HG02642 (cell line): ENCODE data around the gene EPSTI1.

ENCODE experiments used
- ATAC-seq: cut with Tn5 transposase; IDR thresholded peaks from one replicate; pipeline ENCODE4 v1.9.1; 2021; ENCODE audit warnings: mild to moderate bottlenecking; ENCODE audit not compliant: unreplicated experiment, poor library complexity

The EPSTI1 gene

DNA sequence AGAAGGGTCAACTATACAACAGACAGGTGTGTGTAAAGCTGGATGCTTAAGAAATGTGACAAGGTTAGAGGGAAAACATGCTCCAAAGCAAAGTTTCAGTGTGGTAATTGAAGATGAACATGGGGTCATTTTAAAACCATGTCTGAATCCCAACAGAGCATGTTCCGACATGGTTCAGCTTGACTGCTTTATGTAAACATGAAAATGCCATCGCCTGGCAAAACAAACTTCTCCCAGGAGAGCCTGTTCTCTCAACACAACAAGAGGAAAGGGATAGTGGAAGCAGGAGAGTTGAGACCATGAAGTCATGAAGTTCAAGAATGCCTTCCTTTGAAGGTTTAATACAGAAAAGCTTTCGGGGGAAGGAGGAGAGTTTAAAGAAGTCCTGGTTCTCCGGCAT, 85.8 kb downstream of the EPSTI1 start:
- ATAC-seq, result no peak

DNA sequence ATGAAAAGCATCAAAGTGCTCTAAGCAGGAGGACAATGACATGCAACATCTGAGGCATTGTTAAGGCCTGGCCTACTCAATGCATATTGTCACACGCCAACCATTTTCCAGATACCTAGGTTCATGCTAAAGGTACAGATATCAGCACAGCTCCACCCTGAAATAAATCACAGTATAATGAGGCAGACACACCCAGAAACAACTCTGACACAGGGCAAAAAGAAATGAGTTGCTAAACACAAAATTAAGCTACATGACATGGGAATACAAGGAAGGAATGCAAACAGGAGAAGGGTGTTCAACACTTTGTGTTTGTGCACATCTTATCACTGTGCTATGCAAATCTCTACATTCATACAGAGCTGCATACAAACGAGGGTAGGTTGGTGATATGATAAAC, 86.5 kb downstream of the EPSTI1 start:
- ATAC-seq, result no peak

DNA sequence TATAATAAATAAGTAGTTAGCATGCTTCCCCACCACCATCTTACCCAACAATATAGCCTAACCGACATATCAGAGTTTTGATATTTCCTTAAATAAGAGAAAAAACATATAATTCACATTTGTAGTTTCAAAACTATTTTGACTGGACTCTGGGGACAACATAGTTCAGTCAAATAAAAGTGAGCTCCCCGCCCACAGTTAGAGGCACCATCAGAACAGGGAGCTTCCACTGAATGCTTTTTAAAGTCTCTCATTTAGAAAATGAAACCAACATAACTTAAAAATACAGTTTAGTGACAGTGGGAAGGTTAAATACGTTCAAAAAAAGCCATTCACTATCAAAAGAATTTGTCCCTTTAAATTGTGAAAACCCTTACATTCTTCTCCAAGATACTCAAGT, 92.8 kb downstream of the EPSTI1 start:
- no peak for ATAC-seq

DNA sequence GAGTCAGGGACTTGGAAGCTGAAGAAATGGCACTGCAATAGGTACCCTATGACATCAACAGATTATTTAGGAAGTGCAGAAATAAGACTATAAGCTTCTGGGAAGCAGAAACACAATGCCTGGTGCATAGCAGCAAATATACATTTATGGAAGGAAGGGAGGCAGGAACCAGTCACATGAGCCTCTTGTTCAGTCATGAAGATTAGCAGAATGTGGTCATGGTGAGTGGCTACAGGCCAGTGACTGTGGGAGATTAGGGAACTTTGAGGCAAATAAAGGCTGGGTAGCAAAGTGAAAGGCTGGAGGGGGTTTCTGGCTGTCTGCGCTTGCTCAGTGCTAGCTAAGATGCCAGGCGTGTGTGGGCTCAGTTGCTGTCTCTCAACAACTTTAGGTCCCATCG, 96.3 kb downstream of the EPSTI1 start:
- no peak for ATAC-seq

DNA sequence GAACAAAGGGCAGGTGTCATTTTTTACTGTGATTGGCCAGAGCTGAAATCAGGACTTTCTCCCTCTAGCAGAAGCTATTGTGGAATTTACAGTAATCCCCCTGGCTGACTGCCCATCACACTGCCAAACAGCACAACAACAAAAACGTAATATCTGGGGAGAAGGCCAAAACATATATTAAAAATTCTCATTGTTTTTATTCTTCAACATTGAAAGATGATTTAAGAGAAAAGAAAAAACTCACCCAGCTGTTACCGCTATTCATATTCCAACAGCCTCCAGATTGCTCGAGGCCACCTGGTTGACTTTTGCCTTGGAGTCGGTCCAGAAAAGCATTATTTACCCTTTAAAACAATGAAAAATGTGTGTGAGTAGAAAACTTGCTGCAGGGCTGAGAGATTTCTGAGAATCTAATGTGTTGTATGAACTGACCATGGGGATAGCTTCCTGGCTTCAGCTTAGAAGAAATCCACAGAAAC, 97.2 kb downstream of the EPSTI1 start:
- ATAC-seq, result no peak

DNA sequence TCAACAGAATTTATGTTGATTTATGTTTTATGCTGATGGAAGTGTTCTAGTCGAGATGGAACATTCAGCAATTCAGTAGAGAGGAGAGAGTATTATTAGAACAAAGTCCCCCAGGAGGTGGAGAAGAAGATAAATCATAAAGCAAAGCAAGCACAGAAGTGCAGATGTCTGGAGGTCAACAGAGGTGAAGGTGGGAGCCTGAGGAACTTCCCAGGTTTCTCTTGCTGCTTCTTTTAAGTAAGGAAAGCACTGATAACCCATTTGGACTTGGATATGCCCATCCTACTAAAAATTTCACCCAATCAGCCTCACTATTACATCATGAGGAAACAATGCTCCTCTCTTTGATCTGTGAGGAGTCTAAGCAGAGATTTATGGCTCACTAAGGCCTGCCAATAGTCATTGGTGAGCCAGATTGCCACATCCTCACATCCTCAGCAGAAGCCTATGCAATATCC, 98.8 kb downstream of the EPSTI1 start:
- ATAC-seq, result no peak

DNA sequence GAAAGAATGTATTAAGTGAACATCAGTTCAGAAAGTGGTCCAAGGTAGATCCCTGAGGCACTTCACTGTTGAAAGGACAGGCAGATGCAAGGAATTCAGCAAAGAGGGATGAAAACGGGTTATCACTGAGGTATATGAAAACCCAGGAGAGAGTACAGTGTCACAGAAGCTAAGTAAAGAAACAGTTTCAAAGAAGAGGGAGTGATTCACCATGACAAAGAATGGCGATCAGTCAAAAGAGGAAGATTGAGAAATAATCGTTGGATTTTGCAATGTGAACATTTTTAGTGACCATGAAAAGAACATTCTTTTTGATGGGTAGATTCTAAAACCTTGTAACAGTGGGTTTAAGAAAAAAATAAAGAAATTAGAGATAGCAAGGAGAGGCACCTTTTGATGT, 99.3 kb downstream of the EPSTI1 start:
- no peak for ATAC-seq

DNA sequence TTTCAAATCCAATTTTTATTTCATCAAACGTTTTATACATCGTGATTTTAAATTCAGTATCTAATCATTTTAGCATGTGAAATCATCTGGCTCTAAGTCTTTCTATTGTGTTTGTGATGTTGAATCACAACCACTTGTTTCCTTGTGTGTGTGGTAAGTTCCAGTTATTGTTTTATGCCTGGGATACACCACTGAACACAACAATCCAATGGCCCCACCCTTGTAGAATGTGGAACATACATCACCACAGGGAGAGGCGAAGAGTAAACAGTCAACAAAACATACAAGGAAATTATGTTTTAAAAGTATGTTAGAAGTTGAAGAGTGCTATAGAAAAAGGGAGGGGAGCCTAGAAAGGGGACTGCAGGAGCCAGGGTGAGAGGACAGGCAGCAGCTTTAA, 100.5 kb downstream of the EPSTI1 start:
- no peak for ATAC-seq

DNA sequence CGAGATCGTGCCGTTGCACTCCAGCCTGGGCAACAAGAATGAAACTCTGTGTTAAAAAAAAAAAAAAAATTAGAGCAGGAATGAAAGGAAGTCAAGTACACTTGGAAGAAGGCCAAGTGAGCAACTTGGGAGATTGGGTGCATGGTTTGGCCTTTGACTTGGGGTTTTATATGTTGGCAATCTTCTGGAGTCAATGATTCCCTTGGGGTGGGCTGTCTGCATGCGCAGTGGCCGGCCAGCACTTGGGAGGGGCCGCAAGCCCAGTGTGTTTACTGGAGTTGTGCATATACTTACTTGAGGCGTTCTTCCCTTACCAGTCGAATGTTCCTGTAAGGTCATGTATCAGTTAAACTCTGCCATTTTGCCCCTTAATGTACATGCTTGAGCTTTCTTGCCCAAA, 106.7 kb downstream of the EPSTI1 start:
- ATAC-seq, result no peak

DNA sequence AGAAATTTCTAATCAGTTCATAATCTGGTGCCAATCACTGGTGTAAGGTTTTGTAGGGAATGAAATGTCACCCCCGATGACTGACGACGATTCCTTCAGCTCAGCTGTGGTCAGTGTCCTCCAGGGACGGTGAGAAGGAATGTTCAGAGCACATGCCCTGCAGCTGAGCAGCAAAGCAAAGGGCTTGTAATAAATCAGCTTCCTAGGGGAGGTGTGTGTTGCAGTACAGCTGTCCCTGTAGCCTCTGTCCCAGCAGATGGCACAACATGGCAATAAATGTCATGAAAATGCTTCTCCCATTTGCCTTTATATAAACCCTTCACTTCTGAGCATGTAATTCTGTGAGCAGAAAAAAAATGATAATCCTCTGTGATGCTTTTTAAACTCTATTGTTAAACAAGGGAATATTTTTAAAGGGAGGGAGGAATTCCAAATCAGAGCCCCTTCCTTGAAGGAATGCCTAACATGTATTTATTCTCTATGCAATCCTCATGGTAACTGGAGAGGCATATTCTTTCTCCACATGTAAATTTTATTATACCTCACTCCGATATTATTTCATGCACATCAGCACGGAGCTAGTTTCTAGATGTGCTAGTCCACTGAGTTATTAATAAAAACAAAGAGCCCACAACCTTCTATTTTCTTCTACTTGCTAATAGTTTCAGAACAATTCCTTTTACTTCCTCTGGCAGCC, 108.1 kb downstream of the EPSTI1 start:
- ATAC-seq, result no peak

DNA sequence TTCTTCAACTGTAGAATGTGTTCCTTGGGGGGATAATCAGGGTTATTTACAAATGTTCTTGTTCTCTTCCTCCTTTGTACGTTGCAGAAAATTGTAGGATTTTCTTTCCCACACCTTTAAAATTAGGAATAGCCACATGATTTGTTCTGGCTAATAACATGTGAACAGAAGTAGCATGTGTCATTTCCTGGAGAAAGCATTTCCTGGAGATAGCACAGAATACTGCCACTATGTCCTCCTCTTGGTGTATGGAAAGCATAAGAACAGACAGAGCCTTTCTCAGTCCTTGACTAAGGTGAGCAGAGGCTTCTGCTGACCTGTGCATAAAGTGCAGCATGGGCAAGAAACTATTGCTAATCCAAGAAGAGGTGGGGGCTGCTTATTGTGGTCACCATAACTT, 108.9 kb downstream of the EPSTI1 start:
- ATAC-seq, result no peak

DNA sequence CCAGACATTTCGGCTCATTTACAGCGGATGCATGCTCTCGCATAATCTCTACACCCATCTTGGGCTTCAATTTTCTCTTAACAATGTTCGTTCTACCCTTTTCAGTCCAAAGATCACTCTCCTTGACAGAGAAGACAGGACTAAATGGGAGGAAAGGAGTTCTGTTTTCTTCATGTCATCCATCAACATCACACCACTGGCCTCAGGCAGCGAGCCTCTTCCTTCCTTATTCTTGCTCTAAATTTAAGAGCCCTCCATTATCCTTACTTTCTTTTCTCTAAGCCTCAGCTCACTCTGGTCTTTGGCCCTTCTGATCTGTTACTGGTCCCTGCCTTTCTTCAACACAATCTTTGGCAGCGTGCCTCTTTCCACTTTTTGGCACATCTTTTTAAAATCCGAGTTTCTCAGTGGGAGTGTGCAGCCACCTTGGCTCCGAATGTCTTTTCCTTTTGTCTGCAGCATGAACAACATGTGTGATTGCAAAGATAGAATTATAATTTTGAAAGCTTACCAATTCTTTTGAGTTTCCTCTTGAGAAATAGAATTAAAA, 111.9 kb downstream of the EPSTI1 start:
- no peak for ATAC-seq

DNA sequence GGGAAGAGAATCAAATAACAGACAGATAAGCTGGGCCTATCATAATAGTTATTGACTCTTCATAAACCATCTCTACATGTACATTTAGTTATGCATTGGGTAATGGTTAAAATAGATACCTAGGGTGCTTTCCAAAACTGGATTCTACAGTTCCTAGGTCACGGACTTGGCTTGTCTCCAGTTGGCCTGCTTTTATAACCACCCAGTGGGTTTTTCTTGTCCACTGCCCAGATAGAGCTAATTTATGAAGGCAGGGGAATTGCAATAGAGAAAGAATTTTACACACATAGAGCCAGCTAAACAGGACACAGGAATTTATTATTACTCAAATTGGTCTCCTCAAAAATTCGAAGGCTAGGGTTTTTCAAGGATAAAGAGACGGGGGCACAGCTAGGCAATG, 113.3 kb downstream of the EPSTI1 start:
- ATAC-seq, result no peak

DNA sequence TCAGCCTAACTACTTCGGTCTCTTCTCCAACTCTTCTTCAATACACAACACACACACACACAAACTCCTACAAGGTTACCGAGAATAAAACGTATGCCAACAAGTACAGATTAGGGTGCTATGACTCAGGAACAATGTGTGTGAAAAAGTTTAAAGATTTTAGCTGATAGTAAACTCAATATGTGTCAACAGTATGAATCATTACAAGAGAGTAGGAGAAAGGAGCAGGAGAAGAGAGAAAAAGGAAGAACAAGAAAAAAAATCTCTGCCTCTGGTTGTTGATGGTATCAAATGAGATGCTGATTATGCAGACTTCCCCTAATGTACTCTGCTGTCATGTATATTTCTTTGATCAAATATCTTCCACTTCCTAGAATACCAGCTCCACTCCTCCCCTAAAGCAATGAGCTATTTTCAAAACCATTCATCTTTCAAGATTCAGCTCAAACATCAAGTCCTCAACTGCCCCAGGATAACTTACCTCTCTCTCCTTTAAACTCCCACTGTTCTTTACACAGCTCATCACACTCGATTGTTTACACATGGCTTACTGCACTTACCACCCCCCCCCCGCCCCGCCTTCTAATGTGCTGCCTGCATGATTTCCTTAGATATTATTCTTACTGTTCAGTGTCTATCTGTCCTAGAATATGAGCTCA, 115.0 kb downstream of the EPSTI1 start:
- peak; percentile 18 for ATAC-seq

DNA sequence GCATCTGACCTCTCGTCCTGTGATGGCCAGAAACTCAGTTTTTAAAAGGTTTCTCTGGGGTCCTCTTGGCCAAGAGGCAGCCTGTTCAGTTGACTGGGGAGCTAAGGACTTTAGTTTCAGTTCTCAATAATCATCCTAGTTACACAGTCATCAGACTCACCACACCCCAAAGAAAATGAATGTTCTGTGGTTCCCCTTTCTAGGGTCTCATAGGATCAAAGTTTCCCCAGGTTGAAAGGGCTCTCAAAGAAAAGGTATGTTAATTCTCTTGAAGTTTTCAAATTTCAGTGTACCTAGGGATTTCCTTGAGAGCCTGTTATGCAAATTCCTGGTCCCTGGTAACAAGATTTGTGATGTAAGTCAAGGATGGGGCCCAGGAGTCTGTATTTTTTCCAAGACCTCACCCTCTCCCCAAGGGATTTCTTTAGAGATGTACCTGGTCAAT, 115.7 kb downstream of the EPSTI1 start:
- ATAC-seq, result peak; percentile 97

DNA sequence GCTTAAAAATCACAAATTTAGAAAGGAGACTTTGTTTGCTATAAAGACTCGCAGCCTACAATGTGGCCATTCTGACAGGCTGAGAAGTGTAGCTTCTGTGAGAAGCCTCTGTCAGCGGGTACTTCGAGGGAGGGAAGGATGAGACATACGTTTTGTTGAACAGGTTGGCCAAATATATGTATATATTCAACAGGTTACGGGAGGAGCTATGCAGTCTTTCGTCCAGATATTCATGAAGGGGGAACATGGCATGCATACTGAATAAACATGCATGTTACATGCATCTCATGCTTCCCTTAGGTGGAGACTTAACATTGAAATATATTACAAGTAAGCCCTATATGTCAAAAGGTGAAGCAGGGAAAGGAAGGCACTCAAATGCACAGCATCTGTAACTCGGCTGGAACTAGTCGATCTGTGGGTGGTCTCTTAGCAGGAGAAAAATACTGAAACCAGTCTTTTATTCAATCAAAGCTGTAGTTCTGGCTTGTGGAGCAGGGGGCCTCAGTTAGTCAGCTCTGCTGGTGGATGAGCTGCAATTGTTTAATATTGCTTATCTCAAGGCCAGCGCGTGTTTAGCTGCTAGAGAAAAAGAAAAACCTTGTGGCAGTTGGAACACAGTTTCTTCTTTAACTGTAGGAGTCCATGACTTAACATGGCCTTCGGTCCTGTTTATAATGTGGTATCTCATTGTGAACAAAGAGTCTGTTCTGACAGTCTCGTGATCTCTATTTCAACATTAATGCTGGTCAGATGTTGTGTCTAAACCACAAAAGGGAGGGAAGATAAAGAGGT, 116.4 kb downstream of the EPSTI1 start:
- ATAC-seq, result peak; percentile 6

DNA sequence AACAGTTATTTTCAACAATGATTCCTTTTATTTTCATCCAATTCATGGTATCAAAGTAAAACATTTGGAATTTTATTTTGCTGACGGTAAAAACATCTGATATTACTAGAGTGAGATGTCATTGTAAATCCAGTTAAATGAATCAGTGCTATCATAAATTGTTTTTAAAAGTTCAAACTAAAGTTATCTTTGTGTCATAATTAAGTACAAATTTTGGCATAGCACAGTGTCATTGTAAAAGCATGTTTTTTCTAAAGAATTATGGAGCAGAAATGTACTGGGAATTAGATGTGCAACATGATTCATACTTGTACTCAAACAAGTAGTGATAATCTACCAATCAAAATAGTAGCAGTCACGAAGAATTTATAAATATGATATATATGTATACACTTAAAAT, 117.8 kb downstream of the EPSTI1 start:
- no peak for ATAC-seq

DNA sequence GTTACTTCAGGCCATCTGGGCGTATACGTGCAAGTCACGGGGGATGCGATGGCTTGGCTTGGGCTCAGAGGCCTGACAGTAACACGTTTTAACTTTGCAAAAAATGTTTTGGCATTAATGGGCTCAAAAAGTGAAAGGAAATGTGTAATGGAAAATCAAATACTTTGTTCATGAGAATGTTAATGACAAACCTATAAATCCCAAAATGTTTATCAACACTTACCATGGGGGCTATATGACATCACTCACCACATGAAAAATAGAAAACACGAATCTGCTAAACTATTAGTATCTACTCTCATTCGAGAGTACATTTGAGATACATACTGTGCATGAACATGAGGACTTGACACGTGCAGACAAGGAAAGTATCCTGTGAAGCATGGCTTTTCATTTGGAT, 119.0 kb downstream of the EPSTI1 start:
- ATAC-seq, result no peak

DNA sequence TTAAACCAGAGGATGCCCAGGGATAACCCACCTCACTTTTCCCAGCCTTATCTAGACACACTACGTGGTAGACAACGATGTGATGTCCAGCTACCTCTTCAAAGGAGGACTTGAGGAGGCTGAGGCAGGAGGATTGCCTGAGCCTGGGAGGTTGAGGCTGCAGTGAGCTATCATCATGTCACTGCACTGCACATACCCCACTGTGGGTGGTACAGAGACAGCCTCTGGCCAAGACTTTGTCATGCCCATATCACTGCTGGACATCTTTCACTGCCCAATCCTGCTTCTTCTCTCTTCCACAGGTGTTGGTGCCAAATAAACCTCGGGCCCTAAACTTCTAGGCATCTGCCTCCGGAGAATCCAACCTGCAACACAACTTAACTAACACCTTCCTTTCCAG, 124.8 kb downstream of the EPSTI1 start:
- ATAC-seq, result no peak

DNA sequence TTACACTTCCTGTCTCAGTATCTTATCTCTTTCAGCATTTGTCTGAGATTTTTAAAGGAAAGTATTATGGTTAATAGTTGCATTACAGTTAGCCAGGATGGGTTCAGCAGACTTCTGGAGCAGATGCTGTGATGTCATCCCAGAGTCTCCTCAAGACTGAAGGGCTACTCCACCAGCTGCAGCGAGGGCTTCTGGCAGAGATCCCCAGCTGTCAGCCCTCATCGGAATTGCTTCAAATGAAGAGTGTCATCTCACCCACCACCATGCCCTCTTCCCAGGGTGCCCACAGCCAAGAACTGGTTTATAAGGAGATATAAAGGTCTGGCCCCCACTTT, 126.3 kb downstream of the EPSTI1 start:
- no peak for ATAC-seq
